Activated CD4-positive, alpha-beta T cell treated with anti-CD3 and anti-CD28 coated beads, Interleukin-2, amount 50 U/mL, for 24 hours (primary cell): ENCODE data around the gene DNAJC10.
"Not testable (repeated sequence)": the region's sequence is repeated elsewhere in the genome, so short reads cannot be mapped to it uniquely, and the experiment has no call there.

Source experiments
- DNase-seq, 2 donors: peaks; one replicate each; pipeline ENCODE4 v3.0.0-alpha.2; 2020; ENCODE audit warnings: low read depth in 1 of 2, low spot score in 1 of 2

Gene DNAJC10, protein sequence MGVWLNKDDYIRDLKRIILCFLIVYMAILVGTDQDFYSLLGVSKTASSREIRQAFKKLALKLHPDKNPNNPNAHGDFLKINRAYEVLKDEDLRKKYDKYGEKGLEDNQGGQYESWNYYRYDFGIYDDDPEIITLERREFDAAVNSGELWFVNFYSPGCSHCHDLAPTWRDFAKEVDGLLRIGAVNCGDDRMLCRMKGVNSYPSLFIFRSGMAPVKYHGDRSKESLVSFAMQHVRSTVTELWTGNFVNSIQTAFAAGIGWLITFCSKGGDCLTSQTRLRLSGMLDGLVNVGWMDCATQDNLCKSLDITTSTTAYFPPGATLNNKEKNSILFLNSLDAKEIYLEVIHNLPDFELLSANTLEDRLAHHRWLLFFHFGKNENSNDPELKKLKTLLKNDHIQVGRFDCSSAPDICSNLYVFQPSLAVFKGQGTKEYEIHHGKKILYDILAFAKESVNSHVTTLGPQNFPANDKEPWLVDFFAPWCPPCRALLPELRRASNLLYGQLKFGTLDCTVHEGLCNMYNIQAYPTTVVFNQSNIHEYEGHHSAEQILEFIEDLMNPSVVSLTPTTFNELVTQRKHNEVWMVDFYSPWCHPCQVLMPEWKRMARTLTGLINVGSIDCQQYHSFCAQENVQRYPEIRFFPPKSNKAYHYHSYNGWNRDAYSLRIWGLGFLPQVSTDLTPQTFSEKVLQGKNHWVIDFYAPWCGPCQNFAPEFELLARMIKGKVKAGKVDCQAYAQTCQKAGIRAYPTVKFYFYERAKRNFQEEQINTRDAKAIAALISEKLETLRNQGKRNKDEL

DNA sequence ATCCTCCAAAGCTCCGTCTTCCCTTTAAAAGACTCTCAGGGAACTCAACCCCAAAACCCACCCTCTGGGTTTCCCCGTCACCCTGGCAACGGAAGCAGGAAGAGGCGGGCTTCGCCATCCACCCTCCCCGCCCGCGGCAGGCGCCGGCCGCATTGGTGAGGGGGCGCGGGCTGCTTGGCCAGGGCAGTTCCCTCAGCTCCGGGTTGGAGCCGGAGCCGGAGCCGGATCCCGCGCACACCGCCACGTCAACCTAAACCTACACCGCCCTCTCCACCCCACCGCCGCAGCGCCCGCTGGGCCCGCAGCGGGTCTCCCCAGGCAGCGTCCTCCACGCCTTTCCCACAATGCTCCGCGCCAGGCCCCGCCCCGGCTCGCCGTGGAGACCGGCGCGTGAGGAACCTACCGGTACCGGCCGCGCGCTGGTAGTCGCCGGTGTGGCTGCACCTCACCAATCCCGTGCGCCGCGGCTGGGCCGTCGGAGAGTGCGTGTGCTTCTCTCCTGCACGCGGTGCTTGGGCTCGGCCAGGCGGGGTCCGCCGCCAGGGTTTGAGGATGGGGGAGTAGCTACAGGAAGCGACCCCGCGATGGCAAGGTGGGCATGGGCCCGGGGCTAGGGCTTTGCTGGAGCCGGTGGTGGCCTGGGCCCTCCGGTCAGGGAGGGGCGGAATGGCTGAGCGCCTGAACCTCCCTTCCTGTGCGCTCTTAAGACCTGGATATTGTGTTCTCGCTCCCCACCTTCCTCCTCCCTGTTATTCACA is at the start of gene DNAJC10:
Gene DNAJC10, plus strand, starts transcription at position 366 of the 758 bp plus-strand sequence. CDS start 1,830 bp downstream, outside the sequence.
- DNase-seq: peak; percentile 76 to 86

DNA sequence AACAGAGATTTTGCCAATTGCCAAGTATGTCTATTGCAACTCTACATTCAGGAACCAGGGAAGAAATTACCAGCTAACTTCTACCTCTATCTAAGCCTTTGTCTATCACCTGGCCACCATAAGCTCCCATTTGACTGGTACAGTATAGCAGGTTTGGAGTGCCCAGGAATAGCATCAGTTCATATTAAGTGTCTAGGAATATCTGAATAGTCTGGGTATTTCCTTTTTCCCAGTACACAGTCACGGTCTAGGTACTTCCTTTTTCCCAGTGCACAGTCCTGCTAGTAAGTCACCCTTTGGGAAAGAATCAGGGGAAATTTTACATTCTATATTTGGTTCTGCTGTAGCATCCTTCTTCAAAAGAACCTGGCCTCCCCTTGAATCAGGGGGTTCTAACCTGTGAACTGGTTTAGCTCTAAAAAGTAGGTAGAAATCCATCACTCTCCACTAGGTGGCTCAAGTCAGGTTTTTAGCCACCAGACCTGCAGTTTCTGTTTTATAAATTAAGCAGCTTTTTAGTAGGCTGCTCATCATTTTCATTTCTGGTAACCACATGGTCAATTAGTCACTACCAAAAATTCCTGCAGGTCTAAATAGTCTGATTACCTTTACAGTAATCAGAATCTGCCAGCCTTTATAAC is 49.3 kb upstream of the DNAJC10 start:
- peak in 1 of 2 donors; percentile 27 for DNase-seq

DNA sequence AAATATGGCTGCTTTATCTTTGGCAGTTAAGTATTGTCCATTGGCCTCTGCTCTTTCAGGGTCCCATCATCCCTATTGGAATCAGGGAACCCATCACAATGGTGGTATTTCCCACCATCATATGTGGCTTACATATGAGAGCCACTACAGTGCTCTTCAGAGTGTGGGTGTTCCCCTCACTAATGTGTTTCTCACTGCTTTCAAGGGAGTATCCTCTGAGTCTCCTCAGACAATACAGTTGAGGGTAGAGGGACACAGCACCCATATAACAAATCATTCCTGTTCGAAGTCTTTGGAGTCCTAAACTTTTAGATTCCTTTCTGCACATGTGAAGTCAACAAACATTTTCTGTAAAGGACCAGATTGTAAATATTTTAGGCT is 48.8 kb upstream of the DNAJC10 start:
- no peak for DNase-seq

DNA sequence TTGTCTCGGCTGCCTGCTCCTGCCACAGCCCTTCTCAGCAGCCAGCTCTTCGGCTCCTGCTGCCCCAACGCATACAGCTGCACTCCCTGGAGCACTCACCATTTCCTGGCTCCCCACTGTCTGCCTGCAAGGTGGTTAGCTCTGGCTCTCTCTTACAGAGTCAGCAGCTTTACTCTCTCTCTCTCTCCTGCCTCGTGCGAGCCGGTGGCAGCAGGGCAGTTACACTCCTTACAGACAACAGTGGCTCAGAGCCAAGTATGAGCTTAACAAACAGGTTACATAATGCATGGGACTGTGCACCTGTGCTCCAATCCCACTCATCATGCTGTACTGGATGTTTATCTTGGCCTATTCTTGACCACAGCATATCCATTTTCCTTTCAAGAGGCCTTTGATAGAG is 47.4 kb upstream of the DNAJC10 start:
- DNase-seq: no peak

DNA sequence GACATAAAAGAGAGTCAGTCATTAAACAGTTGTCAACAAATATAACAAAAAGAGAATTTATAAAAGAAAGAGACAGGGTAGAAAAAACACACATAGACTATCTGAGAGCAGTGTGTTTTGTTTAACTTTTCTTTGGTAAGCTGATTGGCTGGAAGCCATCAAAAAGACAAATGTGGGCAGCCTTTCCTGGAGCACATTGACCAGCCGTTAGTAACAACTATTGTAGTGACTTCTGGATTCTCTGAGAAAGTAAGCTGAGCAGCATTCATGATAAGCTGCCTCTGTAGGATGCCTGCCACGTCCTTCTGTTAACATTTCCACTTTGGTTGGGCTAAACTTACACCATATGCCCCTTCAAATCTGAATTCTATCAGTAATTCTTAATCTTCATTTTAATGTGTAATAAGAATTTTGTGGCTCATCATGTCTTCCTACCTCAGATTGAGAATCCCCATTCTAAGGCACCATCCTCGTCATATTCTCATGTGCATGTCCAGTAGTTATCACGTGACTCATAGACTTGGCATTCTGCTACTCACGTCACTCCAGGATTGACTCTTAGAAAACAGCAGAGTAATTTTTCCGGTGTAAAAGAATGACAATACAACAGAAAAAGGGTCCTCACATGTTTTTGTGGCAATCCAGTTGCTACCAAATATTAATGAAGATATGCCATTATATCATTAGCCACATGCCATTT is 43.4 kb upstream of the DNAJC10 start:
- DNase-seq: no peak

DNA sequence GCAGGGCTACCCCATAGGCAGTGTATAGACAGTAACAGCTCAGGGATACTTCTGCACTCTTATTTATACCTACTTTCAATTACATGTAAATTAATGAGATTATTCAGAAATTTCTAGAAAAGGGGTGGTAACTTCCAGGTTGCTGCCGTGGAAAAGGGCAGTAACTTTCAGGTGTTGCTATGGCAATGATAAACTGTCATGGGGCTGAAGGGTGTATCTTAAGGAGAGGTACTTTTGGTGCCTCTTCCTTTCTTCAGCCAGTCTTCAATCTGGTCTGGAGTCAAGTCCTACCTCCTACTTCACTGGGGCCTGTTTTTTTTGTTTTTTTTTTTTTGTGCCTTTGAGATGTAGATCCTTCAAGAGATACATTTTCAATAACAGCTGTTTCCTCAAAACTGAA is 35.2 kb upstream of the DNAJC10 start:
- no peak for DNase-seq

DNA sequence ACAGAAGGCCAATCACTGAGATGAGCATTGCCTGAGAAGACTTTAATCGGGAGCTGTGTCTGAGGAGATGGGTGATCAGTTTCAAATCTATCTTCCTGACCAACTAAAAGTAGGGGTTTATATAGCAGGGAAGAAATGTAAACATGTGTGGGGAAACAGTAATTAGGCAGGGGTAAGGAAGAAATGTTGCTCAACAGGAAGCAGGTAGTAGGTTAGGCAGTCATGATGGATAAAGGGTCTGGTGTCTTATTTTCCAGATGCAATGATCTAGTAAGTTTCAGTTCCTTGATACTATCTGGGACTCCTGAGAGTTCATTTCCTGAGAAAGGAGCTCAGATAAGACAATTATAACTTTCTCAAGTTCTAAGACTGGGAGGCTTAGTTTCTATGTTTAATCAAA is 33.8 kb upstream of the DNAJC10 start:
- DNase-seq: no peak

DNA sequence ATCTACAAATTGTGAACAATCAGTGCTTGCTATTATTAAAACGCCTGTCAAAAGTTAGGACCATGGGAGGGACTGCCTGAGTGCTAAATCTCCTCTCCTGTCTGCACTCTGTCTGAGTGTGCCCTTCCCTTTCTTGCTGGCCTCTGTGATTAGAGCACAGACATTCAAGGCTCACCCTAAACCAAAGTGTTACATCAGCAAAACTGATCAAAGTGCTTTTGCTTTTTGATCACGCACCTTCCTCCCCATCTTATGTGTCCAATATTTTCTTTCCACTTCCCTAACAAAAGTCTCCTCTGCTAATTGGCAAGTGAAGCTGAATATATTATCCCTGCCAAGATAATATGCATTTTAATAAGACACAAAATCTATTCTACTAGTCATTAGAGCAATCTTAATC is 30.5 kb upstream of the DNAJC10 start:
- no peak for DNase-seq

DNA sequence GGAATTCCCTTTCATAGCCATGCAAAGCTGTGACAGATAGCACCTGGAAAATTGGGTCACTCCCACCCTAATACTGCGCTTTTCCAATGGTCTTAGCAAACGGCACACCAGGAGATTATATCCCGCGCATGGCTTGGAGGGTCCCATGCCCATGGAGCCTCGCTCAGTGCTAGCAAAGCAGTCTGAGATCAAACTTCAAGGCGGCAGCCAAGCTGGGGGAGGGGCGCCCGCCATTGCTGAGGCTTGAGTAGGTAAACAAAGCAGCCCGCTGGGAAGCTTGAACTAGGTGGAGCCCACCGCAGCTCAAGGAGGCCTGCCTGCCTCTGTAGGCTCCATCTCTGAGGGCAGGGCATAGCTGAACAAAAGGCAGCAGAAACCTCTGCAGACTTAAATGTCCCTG is 29.3 kb upstream of the DNAJC10 start:
- not testable (repeated sequence) for DNase-seq

DNA sequence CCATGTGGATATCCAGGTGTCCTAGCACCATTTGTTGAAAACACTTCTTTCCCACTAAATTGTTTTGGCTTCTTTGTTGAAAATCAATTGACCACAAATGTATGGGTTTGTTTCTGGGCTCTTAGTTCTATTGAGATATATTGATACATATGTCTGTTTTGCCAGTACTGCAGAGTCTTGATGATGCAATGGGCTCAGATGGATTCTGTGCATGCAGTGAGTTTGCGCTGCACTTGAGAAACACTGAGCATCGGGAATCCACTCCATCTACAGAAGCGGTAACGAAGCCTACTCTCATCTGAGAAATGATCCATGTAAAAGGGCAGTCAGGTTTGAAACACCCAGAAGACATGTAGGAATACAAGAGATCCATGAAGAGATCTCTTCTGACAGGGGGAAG is 21.9 kb upstream of the DNAJC10 start:
- no peak for DNase-seq

DNA sequence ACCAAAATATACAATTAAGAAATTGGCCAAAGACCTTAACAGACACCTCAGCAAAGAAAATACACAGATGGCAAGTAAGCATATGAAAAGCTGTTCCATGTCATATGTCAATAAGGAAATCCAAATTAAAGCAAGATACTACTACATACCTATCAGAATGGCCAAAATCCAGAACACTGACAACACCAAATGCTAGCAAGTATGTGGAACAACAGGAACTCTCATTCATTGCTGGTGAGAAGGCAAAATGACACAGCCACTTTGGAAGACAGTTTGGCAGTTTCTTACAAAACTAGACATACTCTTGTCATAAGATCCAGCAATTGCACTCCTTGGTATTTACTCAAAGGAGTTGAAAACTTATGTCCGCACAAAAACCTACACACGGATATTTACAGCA is 20.3 kb upstream of the DNAJC10 start:
- DNase-seq: no peak

DNA sequence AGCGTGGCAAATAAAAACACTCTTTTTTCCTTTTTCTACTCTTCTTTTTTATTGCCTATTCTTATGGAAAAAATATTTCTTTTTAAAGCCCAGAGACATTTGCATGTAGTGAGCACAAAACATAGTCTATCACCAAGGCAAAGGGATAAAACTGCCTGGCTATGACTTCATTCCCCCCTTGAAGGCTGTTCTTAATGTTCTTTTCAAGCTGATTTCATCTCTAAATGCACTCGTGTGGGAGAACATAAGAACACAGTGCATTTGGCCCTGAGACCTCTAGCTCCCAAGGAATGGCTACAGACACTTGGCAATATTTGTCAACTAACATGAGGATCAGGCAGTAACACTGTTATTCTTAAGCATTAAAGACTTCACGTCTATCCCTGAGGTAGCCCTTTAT is 17.4 kb upstream of the DNAJC10 start:
- no peak for DNase-seq

DNA sequence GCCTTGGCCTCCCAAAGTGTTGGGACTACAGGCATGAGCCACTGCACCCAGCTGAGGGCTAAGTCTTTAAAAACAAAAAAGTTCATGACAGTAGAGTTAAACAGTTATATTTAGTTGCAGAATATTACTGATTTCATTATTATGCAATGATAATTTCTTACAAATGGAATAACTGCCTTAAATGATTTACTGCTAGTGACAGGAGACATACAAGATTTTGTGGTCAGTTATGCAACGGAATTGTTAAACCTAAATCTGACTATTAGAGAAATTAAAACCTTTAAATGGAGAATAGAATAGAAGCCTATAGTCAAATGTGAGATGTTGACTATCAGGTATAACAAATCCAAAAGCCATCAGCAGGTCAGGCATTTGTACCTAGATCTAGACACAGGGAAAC is 10.3 kb upstream of the DNAJC10 start:
- no peak for DNase-seq

DNA sequence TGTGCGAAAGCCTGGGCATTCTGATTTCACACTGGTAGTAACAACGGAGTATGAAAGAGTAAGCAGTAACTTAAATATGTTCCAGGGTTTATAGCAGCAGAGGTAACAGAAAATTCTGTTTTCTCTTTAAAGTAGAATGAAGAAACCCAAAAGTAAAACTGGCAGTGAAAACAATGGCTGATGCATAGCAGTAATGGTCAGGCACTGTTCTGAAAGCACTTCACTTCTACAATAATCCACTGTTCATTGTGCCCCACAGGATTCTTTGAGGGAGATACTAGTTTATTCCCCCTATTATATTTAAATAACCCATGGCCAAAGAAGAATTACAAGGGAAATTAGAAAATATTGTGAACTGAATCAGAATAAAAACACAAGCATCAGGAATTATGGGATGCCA is 9.3 kb upstream of the DNAJC10 start:
- no peak for DNase-seq

DNA sequence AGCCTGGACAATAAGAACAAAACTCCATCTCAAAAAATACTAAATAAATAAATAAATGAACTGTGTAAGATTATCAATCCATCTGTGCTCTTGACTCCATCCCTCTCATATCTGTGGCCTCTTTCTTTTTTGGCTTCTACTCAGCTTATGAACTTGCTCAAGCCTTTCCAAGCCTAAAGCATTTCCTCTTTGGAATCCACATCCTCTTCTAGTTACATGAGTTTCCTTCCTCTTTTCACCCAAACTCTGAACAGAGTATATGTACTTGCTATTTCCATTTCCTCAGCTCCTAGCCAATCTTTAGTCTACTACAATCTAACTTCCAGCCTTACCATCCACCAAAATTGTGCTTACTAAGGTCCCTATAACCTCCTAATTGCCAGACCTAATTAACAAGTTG is 2.5 kb upstream of the DNAJC10 start:
- no peak for DNase-seq

DNA sequence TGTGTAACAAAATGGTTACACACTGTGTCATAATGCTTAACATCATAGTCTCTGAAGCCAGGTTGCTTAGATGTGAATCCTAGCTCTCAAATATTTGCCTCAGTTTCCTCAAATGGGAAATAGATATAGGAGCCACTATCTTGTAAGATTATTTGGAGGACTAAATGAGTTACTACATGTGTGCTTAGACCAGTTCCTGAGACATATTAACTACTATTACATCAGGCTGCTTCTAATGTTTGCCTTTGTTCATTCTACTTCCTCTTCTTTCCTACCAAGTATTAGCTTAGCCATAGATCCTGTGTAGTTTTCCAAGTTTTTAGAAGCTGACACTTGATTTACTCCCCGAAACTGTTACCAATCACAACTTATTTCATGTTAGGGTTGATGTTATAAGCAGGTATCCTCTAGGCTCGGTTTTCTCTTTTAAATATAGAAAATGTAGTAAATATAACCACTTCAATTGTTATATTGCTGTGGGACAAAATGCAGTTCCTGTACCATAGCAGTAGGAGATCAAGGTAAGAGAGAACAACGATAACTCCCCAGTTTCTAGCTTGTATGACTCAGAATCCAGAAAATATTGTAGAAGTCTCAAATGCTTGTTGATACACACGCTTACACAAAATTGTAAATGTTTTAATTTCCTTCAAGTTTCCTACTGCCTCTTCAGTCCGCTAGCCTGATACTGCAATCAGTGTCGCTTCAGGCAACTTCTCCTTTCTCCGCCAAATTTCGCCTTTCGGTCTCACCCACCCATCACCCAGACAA is 751 bp upstream of the DNAJC10 start:
- DNase-seq: no peak

DNA sequence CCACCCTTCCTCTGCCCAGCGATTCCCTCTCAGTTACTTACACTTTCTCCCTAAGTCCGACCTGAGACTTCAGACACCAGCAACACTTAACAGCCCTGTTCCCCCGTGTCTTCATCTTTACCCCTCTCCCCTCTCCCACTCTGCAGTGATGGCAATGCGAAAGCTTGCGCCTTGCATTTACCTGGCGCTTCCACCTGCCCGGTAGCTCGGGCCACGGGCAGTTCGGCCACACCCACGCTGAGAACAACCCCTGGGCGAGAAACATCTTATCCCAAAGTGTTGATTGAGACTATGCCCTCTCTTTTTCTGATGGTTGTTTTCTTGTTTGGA is 558 bp downstream of the DNAJC10 start:
- no peak for DNase-seq

DNA sequence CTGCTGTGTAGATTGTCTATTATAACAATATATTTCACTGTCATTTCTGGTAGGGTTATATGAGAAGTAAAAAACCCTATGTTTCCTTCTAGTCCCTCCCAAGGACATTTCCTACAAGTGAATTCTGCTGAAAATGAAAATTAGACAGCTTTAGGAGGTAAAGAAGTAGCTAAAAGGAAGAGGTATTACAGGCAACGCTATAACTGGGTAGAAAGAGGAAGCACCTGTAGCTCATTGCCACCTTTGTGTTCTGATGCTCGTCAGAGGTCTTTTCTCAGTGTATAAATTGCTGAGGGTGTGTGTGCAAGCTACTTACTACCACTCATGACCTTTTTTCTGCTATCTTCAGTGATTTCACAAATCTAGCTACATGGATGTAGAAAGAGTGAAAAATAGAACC is 1.4 kb downstream of the DNAJC10 start:
- no peak for DNase-seq

DNA sequence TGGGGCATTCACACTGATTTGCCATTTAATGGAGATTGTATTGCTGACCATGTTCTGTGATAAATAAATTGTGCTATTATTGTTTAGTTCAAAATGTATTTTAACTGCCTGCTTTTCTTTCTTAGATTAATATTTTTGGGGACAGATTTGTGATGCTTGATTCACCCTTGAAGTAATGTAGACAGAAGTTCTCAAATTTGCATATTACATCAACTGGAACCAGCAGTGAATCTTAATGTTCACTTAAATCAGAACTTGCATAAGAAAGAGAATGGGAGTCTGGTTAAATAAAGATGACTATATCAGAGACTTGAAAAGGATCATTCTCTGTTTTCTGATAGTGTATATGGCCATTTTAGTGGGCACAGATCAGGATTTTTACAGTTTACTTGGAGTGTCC is 1.8 kb downstream of the DNAJC10 start:
- DNase-seq: no peak

DNA sequence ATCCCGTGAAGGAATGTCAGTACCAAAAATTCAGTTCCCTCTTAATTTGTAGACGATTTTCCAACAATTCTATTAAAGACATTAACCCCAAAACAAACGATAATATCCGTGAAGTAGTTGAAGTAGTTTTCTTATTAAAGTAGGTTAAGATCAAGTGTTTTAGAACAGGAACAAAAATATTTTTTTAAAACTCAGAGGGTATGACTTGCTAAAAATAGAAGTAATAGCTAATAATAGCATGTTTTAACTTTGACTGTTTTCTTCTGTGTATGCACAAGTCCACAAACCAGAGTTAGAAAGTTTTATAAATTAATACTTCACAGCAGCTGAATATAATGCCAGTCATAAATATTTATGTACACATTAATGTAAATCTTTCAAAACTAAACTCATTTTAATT is 2.4 kb downstream of the DNAJC10 start:
- no peak for DNase-seq
